Measurements from ENCODE around the gene GEMIN5. TPM values are rescaled to one million over a fixed set of nuclear protein-coding genes. Genes with fewer than 3 reads are reported as not detected.

Gene GEMIN5
- total RNA-seq, 1 donor from 2014 or later = 35.3 TPM

DNA sequence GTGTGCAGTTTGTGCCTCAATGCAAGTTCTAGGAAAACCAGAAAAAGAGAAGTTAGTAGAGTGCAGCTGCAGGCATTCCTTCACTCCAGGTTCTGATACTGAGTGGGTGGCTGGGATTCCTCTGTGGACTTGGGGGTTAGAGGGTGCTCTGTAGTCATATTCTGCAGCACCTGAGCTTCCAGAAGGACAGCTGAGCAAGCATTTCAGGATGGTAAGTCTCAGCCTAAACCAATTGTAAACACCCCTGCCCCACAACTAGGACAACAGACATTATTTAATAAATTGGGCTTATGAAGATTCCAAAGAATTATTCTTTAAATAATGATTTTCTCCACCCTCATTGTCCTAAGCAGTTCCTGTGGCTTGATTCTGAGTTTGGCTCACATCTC, 96.7 kb downstream of the GEMIN5 start:
- Mint-ChIP-seq H3K9me3 (no peaks in the 10 kb centered on the region), H3K4me3 (no peak overlapping the region), H3K36me3 (ENCODE audit: low read depth) (no peaks in the 10 kb centered on the region), H3K4me1 (peaks cover 6% of the 10 kb centered on the region), H3K27ac (ENCODE audit: unreplicated experiment) (peak overlapping the region; percentile 62), H3K27me3 (ENCODE audit: low read depth) (no peaks in the 10 kb centered on the region)
- TF ChIP-seq, protein P1, sequence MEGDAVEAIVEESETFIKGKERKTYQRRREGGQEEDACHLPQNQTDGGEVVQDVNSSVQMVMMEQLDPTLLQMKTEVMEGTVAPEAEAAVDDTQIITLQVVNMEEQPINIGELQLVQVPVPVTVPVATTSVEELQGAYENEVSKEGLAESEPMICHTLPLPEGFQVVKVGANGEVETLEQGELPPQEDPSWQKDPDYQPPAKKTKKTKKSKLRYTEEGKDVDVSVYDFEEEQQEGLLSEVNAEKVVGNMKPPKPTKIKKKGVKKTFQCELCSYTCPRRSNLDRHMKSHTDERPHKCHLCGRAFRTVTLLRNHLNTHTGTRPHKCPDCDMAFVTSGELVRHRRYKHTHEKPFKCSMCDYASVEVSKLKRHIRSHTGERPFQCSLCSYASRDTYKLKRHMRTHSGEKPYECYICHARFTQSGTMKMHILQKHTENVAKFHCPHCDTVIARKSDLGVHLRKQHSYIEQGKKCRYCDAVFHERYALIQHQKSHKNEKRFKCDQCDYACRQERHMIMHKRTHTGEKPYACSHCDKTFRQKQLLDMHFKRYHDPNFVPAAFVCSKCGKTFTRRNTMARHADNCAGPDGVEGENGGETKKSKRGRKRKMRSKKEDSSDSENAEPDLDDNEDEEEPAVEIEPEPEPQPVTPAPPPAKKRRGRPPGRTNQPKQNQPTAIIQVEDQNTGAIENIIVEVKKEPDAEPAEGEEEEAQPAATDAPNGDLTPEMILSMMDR (conservative IDR thresholded peaks at IDR 0.05) = no peak
- no peak for DNase-seq (ENCODE audit: low read depth, low spot score)

DNA sequence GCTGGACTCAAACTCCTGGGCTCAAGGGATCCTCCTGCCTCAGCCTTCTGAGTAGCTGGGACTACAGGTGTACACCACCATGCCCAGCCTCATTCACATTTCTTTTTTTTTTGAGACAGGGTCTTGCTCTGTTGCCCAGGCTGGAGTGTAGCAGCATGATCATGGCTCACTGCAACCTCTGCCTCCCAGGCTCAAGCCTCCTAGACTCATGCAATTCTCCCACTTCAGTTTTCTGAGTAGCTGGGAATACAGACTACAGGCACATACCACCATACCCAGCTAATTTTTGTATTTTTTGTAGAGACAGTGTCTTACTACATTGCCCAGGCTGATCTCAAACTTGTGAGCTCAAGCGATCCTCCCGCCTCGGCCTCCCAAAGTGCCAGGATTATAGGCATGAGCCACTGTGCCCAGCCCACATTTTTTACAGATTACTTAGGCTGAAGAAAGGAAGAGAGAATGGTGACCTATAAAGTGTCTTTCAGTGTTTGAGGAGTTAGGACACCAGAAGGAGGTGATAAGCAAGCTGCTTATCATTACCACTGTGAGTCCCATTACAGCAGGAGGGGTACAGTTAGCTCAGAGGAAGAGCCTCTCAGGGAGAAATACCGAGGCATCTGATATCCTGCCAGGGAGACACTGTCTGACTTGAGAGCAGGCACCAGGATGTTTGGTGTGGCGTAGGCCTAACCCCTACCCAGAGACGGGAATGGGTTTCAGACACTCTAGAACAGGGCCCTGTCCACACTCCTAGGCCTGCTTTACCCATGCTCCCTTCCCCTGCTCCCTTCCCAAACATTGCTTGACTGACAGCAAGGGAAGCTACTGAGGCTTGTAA, 97.4 kb downstream of the GEMIN5 start:
- Mint-ChIP-seq H3K4me1 (peaks cover 6% of the 10 kb centered on the region), H3K9me3 (no peaks in the 10 kb centered on the region), H3K36me3 (ENCODE audit: low read depth) (no peaks in the 10 kb centered on the region), H3K27me3 (ENCODE audit: low read depth) (no peaks in the 10 kb centered on the region), H3K4me3 (no peak overlapping the region), H3K27ac (ENCODE audit: unreplicated experiment) (peak overlapping the region; percentile 62)
- no peak for DNase-seq (ENCODE audit: low read depth, low spot score)
- TF ChIP-seq, protein P1 (conservative IDR thresholded peaks at IDR 0.05) = no peak

Other genes with a start within 250 kb of the GEMIN5 start
- 230 and 231 TPM in 2 replicates for gene LARP1, start 182.8 kb downstream of the GEMIN5 start, total RNA-seq
- gene FAXDC2, start 87.6 kb downstream of the GEMIN5 start, total RNA-seq = 2.7 and 2.9 TPM in 2 replicates
- 51.9 and 53.1 TPM in 2 replicates for gene CNOT8, start 79.6 kb downstream of the GEMIN5 start, total RNA-seq
- gene MRPL22, start 2.9 kb upstream of the GEMIN5 start, total RNA-seq = 59.5 and 62.4 TPM in 2 replicates
- not detected in 2 replicates for gene KIF4B, start 75.5 kb upstream of the GEMIN5 start, total RNA-seq